PC-9 (cell line): ENCODE measurements around the gene KDM1B. TPM values are rescaled to one million over a fixed set of nuclear protein-coding genes. Genes with fewer than 3 reads are reported as not detected.

Experiments
- BruUV-seq: library from RNA; stranded (reverse); fragments of 400-500 nt; replicated peaks from 2 replicates; lab custom pipeline; 2021; lab: Mats Ljungman, UMichigan
- CTCF ChIA-PET: fragments of 300-600 bp; sonication (Branson Sonifier 250); formaldehyde crosslinking; loops from one replicate; lab custom pipeline; 2022; ENCODE audit warnings: antibody characterized with exemption; lab: Charles Lee
- POLR2A ChIA-PET: fragments of 300-600 bp; sonication (Branson Sonifier 250); formaldehyde crosslinking; loops from one replicate; lab custom pipeline; 2022; ENCODE audit warnings: antibody characterized with exemption; ENCODE audit not compliant: unreplicated experiment; lab: Charles Lee
- DNase-seq, 2 experiments: peaks; one replicate each; pipeline versions ENCODE4 v3.0.0 to v3.0.0-alpha.2; 2015 to 2022; ENCODE audit warnings: mixed read lengths in 1 of 2
- H2AFZ ChIP-seq: fragments of 200-600 bp; sonication (generic); 2 replicates; pipeline ENCODE4 v1.8.1; 2017; ENCODE audit warnings: antibody characterized with exemption
- H3F3A ChIP-seq: fragments of 200-600 bp; sonication (generic); 2 replicates; pipeline ENCODE4 v1.8.1; 2017; ENCODE audit warnings: antibody characterized with exemption, mild to moderate bottlenecking, low read depth; ENCODE audit not compliant: insufficient read depth
- H3K27ac ChIP-seq: fragments of 200-600 bp; sonication (generic); 2 replicates; pipeline ENCODE4 v1.6.1; 2016; ENCODE audit warnings: mixed run types
- H3K27me3 ChIP-seq: fragments of 200-600 bp; sonication (generic); 2 replicates; pipeline ENCODE4 v1.6.1; 2016; ENCODE audit warnings: low read depth, mixed run types; ENCODE audit not compliant: insufficient read depth
- H3K36me3 ChIP-seq: fragments of 200-600 bp; sonication (generic); 2 replicates; pipeline ENCODE4 v1.6.1; 2016; ENCODE audit warnings: low read depth, mixed run types
- H3K4me1 ChIP-seq: fragments of 200-600 bp; sonication (generic); replicated peaks from 2 replicates; pipeline ENCODE4 v1.6.1; 2016; ENCODE audit warnings: mixed run types; ENCODE audit not compliant: insufficient read depth
- H3K4me2 ChIP-seq: fragments of 200-600 bp; sonication (generic); 2 replicates; pipeline ENCODE4 v1.6.1; 2017; ENCODE audit warnings: mixed run types
- H3K4me3 ChIP-seq: fragments of 200-600 bp; sonication (generic); 2 replicates; pipeline ENCODE4 v1.6.1; 2016; ENCODE audit warnings: mixed run types
- H3K79me2 ChIP-seq: fragments of 200-600 bp; sonication (generic); 2 replicates; pipeline ENCODE4 v1.6.1; 2017; ENCODE audit warnings: low read depth, mixed run types
- H3K9me2 ChIP-seq: fragments of 200-600 bp; sonication (generic); 2 replicates; pipeline ENCODE4 v1.8.1; 2017; ENCODE audit warnings: mild to moderate bottlenecking; ENCODE audit not compliant: insufficient read depth
- H3K9me3 ChIP-seq: fragments of 200-600 bp; sonication (generic); 2 replicates; pipeline ENCODE4 v1.8.1; 2016; ENCODE audit warnings: low read depth; ENCODE audit not compliant: insufficient read depth
- H4K20me1 ChIP-seq: fragments of 200-600 bp; sonication (generic); 2 replicates; pipeline ENCODE4 v1.8.1; 2017; ENCODE audit not compliant: insufficient read depth
- EZH2 ChIP-seq: fragments of 200-600 bp; sonication (generic); IDR thresholded peaks from 2 replicates; pipeline ENCODE4 v1.8.0; 2017; ENCODE audit warnings: antibody characterized with exemption, low read depth
- intact Hi-C: fragments of 100-400 bp; cut with micrococcal nuclease; formaldehyde crosslinking; loops from one replicate; pipeline ENCODE4 v1.10.0; 2022; ENCODE audit not compliant: unreplicated experiment
- total RNA-seq: library from RNA; stranded (reverse); gene quantifications from 2 replicates; pipeline ENCODE4 v1.2.3, GENCODE V29; 2021
- TF ChIP-seq, protein P1 (sequence below): fragments of 200-600 bp; sonication (generic); conservative IDR thresholded peaks from 2 replicates; pipeline ENCODE4 v1.6.1; 2017; ENCODE audit warnings: mixed run types, antibody characterized with exemption, mild to moderate bottlenecking, moderate library complexity

KDM1B gene
- total RNA-seq, 1 experiment from 2014 or later: 21.5 TPM

- H3K9me2 ChIP-seq: no peaks in the 10 kb centered on the region
- 0 out of 2 replicates have a peak, but pooled peaks cover 1% of the 10 kb centered on the region for H3K36me3 ChIP-seq
- peak; percentile 77 to 88 for DNase-seq
- H3K27ac ChIP-seq: peak overlapping the region; percentile 35
- H3K27me3 ChIP-seq: no peaks in the 10 kb centered on the region
- ChIA-PET CTCF (no interaction called here), POLR2A (interaction anchor here (0.7 kb wide), 2 partner anchors 60 to 130 kb away, joined by 3 to 5 read pairs; no protein-coding TSS in a partner anchor)
- no TSS peak for BruUV-seq
- peaks cover 12% of the 10 kb centered on the region; the same call in 1 of the 2 replicates for H3F3A ChIP-seq
- no peaks in the 10 kb centered on the region for H4K20me1 ChIP-seq
- H3K4me1 ChIP-seq: peaks cover 25% of the 10 kb centered on the region
- no peak for TF ChIP-seq EZH2
- TF ChIP-seq, protein P1, sequence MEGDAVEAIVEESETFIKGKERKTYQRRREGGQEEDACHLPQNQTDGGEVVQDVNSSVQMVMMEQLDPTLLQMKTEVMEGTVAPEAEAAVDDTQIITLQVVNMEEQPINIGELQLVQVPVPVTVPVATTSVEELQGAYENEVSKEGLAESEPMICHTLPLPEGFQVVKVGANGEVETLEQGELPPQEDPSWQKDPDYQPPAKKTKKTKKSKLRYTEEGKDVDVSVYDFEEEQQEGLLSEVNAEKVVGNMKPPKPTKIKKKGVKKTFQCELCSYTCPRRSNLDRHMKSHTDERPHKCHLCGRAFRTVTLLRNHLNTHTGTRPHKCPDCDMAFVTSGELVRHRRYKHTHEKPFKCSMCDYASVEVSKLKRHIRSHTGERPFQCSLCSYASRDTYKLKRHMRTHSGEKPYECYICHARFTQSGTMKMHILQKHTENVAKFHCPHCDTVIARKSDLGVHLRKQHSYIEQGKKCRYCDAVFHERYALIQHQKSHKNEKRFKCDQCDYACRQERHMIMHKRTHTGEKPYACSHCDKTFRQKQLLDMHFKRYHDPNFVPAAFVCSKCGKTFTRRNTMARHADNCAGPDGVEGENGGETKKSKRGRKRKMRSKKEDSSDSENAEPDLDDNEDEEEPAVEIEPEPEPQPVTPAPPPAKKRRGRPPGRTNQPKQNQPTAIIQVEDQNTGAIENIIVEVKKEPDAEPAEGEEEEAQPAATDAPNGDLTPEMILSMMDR: no peak; the same call in 1 of the 2 replicates
- no peaks in the 10 kb centered on the region for H3K9me3 ChIP-seq
- no peaks in the 10 kb centered on the region for H3K79me2 ChIP-seq
- H3K4me3 ChIP-seq: peak overlapping the region; percentile 89
- H2AFZ ChIP-seq: peak overlapping the region; percentile 99
- peak overlapping the region; percentile 89 for H3K4me2 ChIP-seq
- intact Hi-C loops: loop anchor here (1.0 to 10.0 kb wide), 4 partner anchors 108 to 571 kb away; partner anchors contain the start of gene DEK
Observed at GRCh38 chr6:18155864-18156421, 721 bp downstream of the KDM1B start.

- BruUV-seq: no TSS peak
- H3K27ac ChIP-seq: no peak overlapping the region
- H3K4me3 ChIP-seq: no peak overlapping the region
- DNase-seq: no peak
- no peak overlapping the region for H3K4me2 ChIP-seq
- H3K36me3 ChIP-seq: 0 out of 2 replicates have a peak, but pooled peaks cover 4% of the 10 kb centered on the region
- H3K4me1 ChIP-seq: peaks cover 13% of the 10 kb centered on the region
- no peaks in the 10 kb centered on the region for H3K79me2 ChIP-seq
- no peaks in the 10 kb centered on the region for H3K27me3 ChIP-seq
- intact Hi-C loops: no loop called here
- H3F3A ChIP-seq: peaks cover 8% of the 10 kb centered on the region; the same call in 1 of the 2 replicates
- H2AFZ ChIP-seq: no peak overlapping the region
- ChIA-PET CTCF (no interaction called here), POLR2A (no interaction called here)
- H3K9me3 ChIP-seq: no peaks in the 10 kb centered on the region
- no peak for TF ChIP-seq EZH2
- TF ChIP-seq, protein P1: no peak
- H4K20me1 ChIP-seq: no peaks in the 10 kb centered on the region
- no peaks in the 10 kb centered on the region for H3K9me2 ChIP-seq
Observed at GRCh38 chr6:18160911-18161310, 5.7 kb downstream of the KDM1B start.

DNA sequence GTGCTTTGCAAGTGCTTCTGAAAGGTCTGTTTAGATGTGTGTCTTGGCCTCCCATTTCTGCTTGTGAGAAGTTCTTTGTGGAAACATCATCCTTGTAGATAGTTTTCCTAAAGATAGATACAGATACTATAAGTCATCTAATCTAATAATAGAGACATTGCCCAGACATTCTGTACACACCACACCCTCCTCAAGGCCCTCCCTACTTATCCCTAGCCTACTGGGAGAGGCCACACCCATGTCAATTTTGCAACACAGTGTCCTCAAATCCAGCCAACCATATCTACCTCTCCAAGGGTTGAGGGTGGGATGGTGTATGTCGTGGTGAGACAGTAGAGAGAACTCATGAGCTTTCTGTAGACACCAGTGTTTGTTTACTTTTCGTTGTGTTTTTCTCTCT, 6.2 kb downstream of the KDM1B start:
- Histone ChIP-seq H3K4me2 (no peak overlapping the region), H4K20me1 (no peaks in the 10 kb centered on the region), H3K79me2 (no peaks in the 10 kb centered on the region), H3K9me2 (no peaks in the 10 kb centered on the region), H3K36me3 (0 out of 2 replicates have a peak, but pooled peaks cover 4% of the 10 kb centered on the region), H3K9me3 (no peaks in the 10 kb centered on the region), H2AFZ (no peak overlapping the region), H3F3A (peaks cover 3% of the 10 kb centered on the region; the same call in 1 of the 2 replicates), H3K27me3 (no peaks in the 10 kb centered on the region), H3K4me3 (no peak overlapping the region), H3K27ac (no peak overlapping the region), H3K4me1 (peaks cover 12% of the 10 kb centered on the region)
- no TSS peak for BruUV-seq
- no peak for DNase-seq
- TF ChIP-seq, protein P1: no peak
- TF ChIP-seq EZH2: no peak
- CTCF ChIA-PET: no interaction called here
- intact Hi-C loops: no loop called here
- POLR2A ChIA-PET: no interaction called here
